HepG2 (cell line): ENCODE measurements around the gene CLDN15. TPM values are rescaled to one million over a fixed set of nuclear protein-coding genes. Genes with fewer than 3 reads are reported as not detected.

Source experiments
- ATAC-seq: fragments of 200-7000 bp; cut with Tn5 transposase; 3 replicates; pipeline ENCODE4 v1.9.1; 2020; ENCODE audit warnings: mild to moderate bottlenecking, moderate library complexity
- BruUV-seq: library from RNA; stranded (reverse); fragments of 400-500 nt; replicated peaks from 2 replicates; lab custom pipeline; 2021; lab: Mats Ljungman, UMichigan
- CTCF ChIA-PET: fragments of 300-600 bp; formaldehyde crosslinking; extraction: SDS; loops from one replicate; lab custom pipeline; 2021; ENCODE audit warnings: low total read pairs, inconsistent platforms, low intra/inter-chr PET ratio; lab: Yijun Ruan, JAX
- POLR2A ChIA-PET: fragments of 350-600 bp; sonication (Branson Sonifier 250); formaldehyde crosslinking; loops from one replicate; lab custom pipeline; 2020; ENCODE audit warnings: antibody characterized with exemption, inconsistent platforms; lab: Yijun Ruan, JAX
- DNase-seq: peaks from one replicate; pipeline ENCODE4 v3.0.0-alpha.2; 2015; ENCODE audit warnings: low spot score
- FAIRE-seq: peaks from 3 replicates; lab custom pipeline; 2011; peaks lifted over from hg19 to GRCh38; lab: Jason Lieb, UNC
- H2AFZ ChIP-seq: one replicate; pipeline ENCODE4 v1.6.1; 2011; ENCODE audit warnings: low read length, inconsistent platforms
- H3K27ac ChIP-seq: fragments of 300-600 bp; 3 replicates; pipeline ENCODE4 v1.8.0; 2011; ENCODE audit warnings: mixed run types, mild to moderate bottlenecking, mixed read lengths, low read length, inconsistent platforms; ENCODE audit not compliant: insufficient read depth; ENCODE audit errors: extremely low read length
- H3K27me3 ChIP-seq, 2 experiments: fragments of 200-600 bp in 1 of 2; 2 replicates in 1 of 2; 3 replicates in 1 of 2; pipeline versions ENCODE4 v1.6.0 to v1.8.0; 2011; ENCODE audit warnings: low read length in 2 of 2, mild to moderate bottlenecking in 2 of 2, moderate library complexity in 2 of 2, inconsistent platforms in 1 of 2; ENCODE audit not compliant: insufficient read depth in 2 of 2, control insufficient read depth in 1 of 2
- H3K36me3 ChIP-seq, 2 experiments: fragments of 200-600 bp in 1 of 2; replicated peaks in 1 of 2; 2 replicates in 1 of 2; 3 replicates in 1 of 2; pipeline versions ENCODE4 v1.5.1 to v1.8.0; 2011; ENCODE audit warnings: low read length in 2 of 2, inconsistent platforms in 1 of 2; ENCODE audit not compliant: insufficient read depth in 2 of 2, control insufficient read depth in 1 of 2
- H3K4me1 ChIP-seq: 2 replicates; pipeline ENCODE4 v1.5.1; 2012; ENCODE audit warnings: low read length, inconsistent platforms; ENCODE audit not compliant: insufficient read depth
- H3K4me2 ChIP-seq: 2 replicates; pipeline ENCODE4 v1.6.0; 2011; ENCODE audit warnings: low read depth, low read length, inconsistent platforms
- H3K4me3 ChIP-seq, 3 experiments: fragments of 200-600 bp in 1 of 3; sonication (generic), shearing (Covaris generic) in 1 of 3; replicated peaks in 1 of 3; 2 replicates each; pipeline ENCODE4 v1.5.1; 2011 to 2016; ENCODE audit warnings: low read length in 3 of 3, inconsistent platforms in 2 of 3, low read depth in 2 of 3, mild to moderate bottlenecking in 2 of 3, control low read depth in 1 of 3, mixed read lengths in 1 of 3; ENCODE audit not compliant: insufficient read depth in 1 of 3
- H3K79me2 ChIP-seq: one replicate; pipeline ENCODE4 v1.6.1; 2011; ENCODE audit warnings: low read length, inconsistent platforms; ENCODE audit not compliant: insufficient read depth
- H3K9ac ChIP-seq: 2 replicates; pipeline ENCODE4 v1.6.0; 2011; ENCODE audit warnings: mild to moderate bottlenecking, low read depth, low read length, inconsistent platforms; ENCODE audit not compliant: insufficient read depth
- H3K9me3 ChIP-seq: 2 replicates; pipeline ENCODE4 v1.5.1; 2012; ENCODE audit warnings: mild to moderate bottlenecking, low read length
- H4K20me1 ChIP-seq: 2 replicates; pipeline ENCODE4 v1.6.0; 2011; ENCODE audit warnings: inconsistent platforms, mild to moderate bottlenecking, low read length, moderate library complexity; ENCODE audit not compliant: insufficient read depth
- ARNT2 ChIP-seq: sonication (generic); formaldehyde crosslinking; IDR thresholded peaks from 2 replicates; pipeline ENCODE4 v1.8.0; 2022; ENCODE audit warnings: mild to moderate bottlenecking, low read depth, missing genetic modification reagents, moderate library complexity
- HMGA1 ChIP-seq: sonication (generic); formaldehyde crosslinking; conservative IDR thresholded peaks from 2 replicates; pipeline ENCODE4 v1.4.0; 2020; ENCODE audit warnings: missing genetic modification reagents
- MED8 ChIP-seq: sonication (generic); formaldehyde crosslinking; IDR thresholded peaks from 2 replicates; pipeline ENCODE4 v1.8.1; 2023; ENCODE audit warnings: mild to moderate bottlenecking, missing genetic modification reagents; ENCODE audit not compliant: insufficient replicate concordance
- NFRKB ChIP-seq: fragments of 450-650 bp; IDR thresholded peaks from 2 replicates; pipeline ENCODE4 v1.6.1; 2017
- NR2C2 ChIP-seq: sonication (generic); formaldehyde crosslinking; IDR thresholded peaks from 2 replicates; pipeline ENCODE4 v1.4.0; 2020; ENCODE audit warnings: missing genetic modification reagents, mild to moderate bottlenecking, moderate library complexity, borderline replicate concordance
- PHF21A ChIP-seq: sonication (generic); formaldehyde crosslinking; IDR thresholded peaks from 2 replicates; pipeline ENCODE4 v1.5.0; 2020; ENCODE audit warnings: mild to moderate bottlenecking, missing genetic modification reagents
- RXRB ChIP-seq: IDR thresholded peaks from 2 replicates; pipeline ENCODE4 v1.6.1; 2016; ENCODE audit warnings: borderline replicate concordance, missing genetic modification reagents, missing compliant biosample characterization
- SUZ12 ChIP-seq: fragments of 150-350 bp; IDR thresholded peaks from 2 replicates; pipeline ENCODE4 v1.6.1; 2014; ENCODE audit warnings: low read depth, low read length
- U2AF2 ChIP-seq: fragments of 200-400 bp; formaldehyde crosslinking; IDR thresholded peaks from 2 replicates; pipeline ENCODE4 v1.6.1; 2017; ENCODE audit warnings: low read depth, mild to moderate bottlenecking, low read length
- ZFP37 ChIP-seq: sonication (generic); formaldehyde crosslinking; IDR thresholded peaks from 2 replicates; pipeline ENCODE4 v1.4.0; 2020; ENCODE audit warnings: missing genetic modification reagents, borderline replicate concordance
- ZFP82 ChIP-seq: sonication (generic); formaldehyde crosslinking; IDR thresholded peaks from 2 replicates; pipeline ENCODE4 v1.5.1; 2020; ENCODE audit warnings: mild to moderate bottlenecking, missing genetic modification reagents, borderline replicate concordance
- ZNF207 ChIP-seq: fragments of 450-650 bp; IDR thresholded peaks from 2 replicates; pipeline ENCODE4 v1.6.1; 2016; ENCODE audit warnings: antibody characterized with exemption, borderline replicate concordance
- ZNF235 ChIP-seq: sonication (generic); formaldehyde crosslinking; IDR thresholded peaks from 2 replicates; pipeline ENCODE4 v1.8.1; 2023; ENCODE audit warnings: mild to moderate bottlenecking, missing genetic modification reagents, borderline replicate concordance
- WGBS: methylation state at CpG from one replicate; pipeline ENCODE4 v1.1.6; 2017; ENCODE audit warnings: low lambda C conversion rate; 5-methylcytosine and 5-hydroxymethylcytosine counted together
- in situ Hi-C: cut with HindIII; loops from 2 replicates; pipeline ENCODE4 v1.10.0; 2017; ENCODE audit warnings: low pct_unique_long_range_greater_than_20kb; ENCODE audit not compliant: extremely low pct_ligation_motif_present
- intact Hi-C: fragments of 100-400 bp; cut with micrococcal nuclease; formaldehyde crosslinking; loops from one replicate; pipeline ENCODE4 v1.10.0; 2022; ENCODE audit not compliant: unreplicated experiment
- polyA plus RNA-seq, 8 experiments: library from polyadenylated mRNA; depleted of rRNA in 3 of 8; stranded (reverse) in 7 of 8; unstranded in 1 of 8; fragments of >200 nt; fragmentation: Illumina TruSeq in 4 of 8; extraction: Trizol in 4 of 8; gene quantifications; 2 replicates each; pipeline versions ENCODE4 v1.2.1 to v1.2.3, GENCODE V29; 2011 to 2016; ENCODE audit warnings: low read depth in 4 of 8, missing spikeins in 1 of 8, mixed read lengths in 1 of 8; ENCODE audit not compliant: insufficient read depth in 1 of 8
- total RNA-seq, 5 experiments: library from RNA; depleted of rRNA; stranded (reverse); fragments of >200 nt; fragmentation: Illumina TruSeq; extraction: Trizol; gene quantifications; 2 replicates each; pipeline ENCODE4 v1.2.3, GENCODE V29; 2016; ENCODE audit warnings: low read depth in 1 of 5
- TF ChIP-seq, protein P1 (sequence below), 2 experiments: IDR thresholded peaks; 2 replicates each; pipeline ENCODE4 v1.6.1; 2011 to 2012; ENCODE audit warnings: low read length in 2 of 2, borderline replicate concordance in 1 of 2, low read depth in 1 of 2, mild to moderate bottlenecking in 1 of 2, moderate library complexity in 1 of 2
- TF ChIP-seq, protein P2 (sequence below): sonication (generic); formaldehyde crosslinking; IDR thresholded peaks from 2 replicates; pipeline ENCODE4 v1.8.0; 2022; ENCODE audit warnings: missing genetic modification reagents, low read depth, mild to moderate bottlenecking, borderline replicate concordance
- TF ChIP-seq, protein P3 (sequence below): sonication (generic); formaldehyde crosslinking; IDR thresholded peaks from 2 replicates; pipeline ENCODE4 v1.4.0; 2020; ENCODE audit warnings: missing genetic modification reagents
- TF ChIP-seq, protein P4 (sequence below): sonication (generic); formaldehyde crosslinking; conservative IDR thresholded peaks from 2 replicates; pipeline ENCODE4 v1.4.0; 2020; ENCODE audit warnings: missing genetic modification reagents

CLDN15 gene
- total and polyA plus RNA-seq, 2 of the 13 experiments (the other 11 are each of a cell fraction or from before 2014, with no cell fraction given): 7.1 to 17.8 TPM

DNA sequence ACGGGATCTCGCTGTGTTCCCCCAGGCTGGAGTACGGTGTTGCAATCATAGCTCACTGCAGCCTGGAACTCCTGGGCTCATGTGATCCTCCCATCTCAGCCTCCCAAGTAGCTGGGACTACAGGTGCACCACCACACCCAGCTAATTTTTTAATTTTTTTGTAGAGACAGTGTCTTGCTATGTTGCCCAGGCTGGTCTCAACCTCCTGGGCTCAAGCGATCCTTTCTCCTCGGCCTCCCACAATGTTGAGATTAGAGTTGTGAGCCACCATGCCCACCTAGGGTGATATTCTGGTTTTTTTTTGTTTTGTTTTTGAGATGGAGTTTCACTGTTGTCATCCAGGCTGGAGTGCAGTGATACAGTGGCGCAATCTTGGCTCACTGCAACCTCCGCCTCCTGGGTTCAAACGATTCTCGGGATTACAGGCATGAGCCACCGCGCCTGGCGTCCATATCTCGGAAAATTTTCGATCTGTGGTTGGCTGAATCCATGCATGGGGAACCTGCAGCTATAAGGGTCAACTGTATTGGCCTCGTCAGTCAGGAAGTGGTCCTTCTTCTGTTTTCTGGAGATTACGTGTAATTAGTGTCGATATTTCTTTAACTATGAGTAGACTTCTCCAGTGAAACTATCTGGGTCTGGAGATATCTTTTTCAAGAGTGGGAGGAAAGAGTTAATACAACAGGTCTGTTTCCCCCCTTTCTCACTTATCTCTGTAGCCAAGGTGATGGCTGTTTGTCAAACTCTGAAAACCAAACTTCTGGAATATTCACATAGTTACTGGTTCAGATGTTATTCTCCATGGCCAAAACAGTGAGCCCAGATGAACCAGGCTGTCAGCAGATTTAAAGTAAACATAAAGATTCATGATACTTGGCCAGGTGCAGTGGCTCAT, 28.3 kb upstream of the CLDN15 start:
- CTCF ChIA-PET: no interaction called here
- Histone ChIP-seq H3K4me2 (no peak overlapping the region), H3K27ac (no peak overlapping the region), H3K4me3 (no peak overlapping the region), H4K20me1 (no peaks in the 10 kb centered on the region), H3K9me3 (no peaks in the 10 kb centered on the region), H3K79me2 (no peaks in the 10 kb centered on the region), H2AFZ (no peak overlapping the region), H3K4me1 (no peaks in the 10 kb centered on the region), H3K36me3 (no peaks in the 10 kb centered on the region), H3K27me3 (peaks cover 0 to 4% of the 10 kb centered on the region in 2 experiments; a peak in 1 of 5 replicates), H3K9ac (no peak overlapping the region)
- intact Hi-C loops: no loop called here
- DNase-seq (no peak), ATAC-seq (no peak), FAIRE-seq (no peak)
- POLR2A ChIA-PET: no interaction called here
- BruUV-seq: no TSS peak
- in situ Hi-C loops: no loop called here
- 59% methylated on average over 17 of the region's 17 CpGs for WGBS
- TF ChIP-seq NFRKB (no peak), MED8 (no peak), ZFP37 (CRISPR knock-in tag) (no peak), NR2C2 (CRISPR knock-in tag) (no peak), ARNT2 (CRISPR knock-in tag) (no peak), ZNF207 (no peak), PHF21A (CRISPR knock-in tag) (no peak), ZFP82 (no peak), SUZ12 (no peak), ZNF235 (CRISPR knock-in tag) (no peak), RXRB (CRISPR knock-in tag) (no peak), HMGA1 (CRISPR knock-in tag) (no peak), U2AF2 (no peak)
- TF ChIP-seq, protein P1, sequence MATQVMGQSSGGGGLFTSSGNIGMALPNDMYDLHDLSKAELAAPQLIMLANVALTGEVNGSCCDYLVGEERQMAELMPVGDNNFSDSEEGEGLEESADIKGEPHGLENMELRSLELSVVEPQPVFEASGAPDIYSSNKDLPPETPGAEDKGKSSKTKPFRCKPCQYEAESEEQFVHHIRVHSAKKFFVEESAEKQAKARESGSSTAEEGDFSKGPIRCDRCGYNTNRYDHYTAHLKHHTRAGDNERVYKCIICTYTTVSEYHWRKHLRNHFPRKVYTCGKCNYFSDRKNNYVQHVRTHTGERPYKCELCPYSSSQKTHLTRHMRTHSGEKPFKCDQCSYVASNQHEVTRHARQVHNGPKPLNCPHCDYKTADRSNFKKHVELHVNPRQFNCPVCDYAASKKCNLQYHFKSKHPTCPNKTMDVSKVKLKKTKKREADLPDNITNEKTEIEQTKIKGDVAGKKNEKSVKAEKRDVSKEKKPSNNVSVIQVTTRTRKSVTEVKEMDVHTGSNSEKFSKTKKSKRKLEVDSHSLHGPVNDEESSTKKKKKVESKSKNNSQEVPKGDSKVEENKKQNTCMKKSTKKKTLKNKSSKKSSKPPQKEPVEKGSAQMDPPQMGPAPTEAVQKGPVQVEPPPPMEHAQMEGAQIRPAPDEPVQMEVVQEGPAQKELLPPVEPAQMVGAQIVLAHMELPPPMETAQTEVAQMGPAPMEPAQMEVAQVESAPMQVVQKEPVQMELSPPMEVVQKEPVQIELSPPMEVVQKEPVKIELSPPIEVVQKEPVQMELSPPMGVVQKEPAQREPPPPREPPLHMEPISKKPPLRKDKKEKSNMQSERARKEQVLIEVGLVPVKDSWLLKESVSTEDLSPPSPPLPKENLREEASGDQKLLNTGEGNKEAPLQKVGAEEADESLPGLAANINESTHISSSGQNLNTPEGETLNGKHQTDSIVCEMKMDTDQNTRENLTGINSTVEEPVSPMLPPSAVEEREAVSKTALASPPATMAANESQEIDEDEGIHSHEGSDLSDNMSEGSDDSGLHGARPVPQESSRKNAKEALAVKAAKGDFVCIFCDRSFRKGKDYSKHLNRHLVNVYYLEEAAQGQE (IDR thresholded peaks at IDR 0.05; ENCODE audit: borderline replicate concordance in 1 of 2, low read depth in 1 of 2, low read length in 2 of 2): no peak
- TF ChIP-seq, protein P2, sequence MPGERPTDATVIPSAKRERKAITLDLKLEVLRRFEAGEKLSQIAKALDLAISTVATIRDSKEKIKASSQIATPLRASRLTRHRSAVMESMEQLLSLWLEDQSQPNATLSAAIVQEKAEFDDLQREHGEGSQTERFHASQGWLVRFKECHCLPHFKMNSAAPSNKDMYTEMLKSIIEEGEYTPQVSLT: no peak
- TF ChIP-seq, protein P3, sequence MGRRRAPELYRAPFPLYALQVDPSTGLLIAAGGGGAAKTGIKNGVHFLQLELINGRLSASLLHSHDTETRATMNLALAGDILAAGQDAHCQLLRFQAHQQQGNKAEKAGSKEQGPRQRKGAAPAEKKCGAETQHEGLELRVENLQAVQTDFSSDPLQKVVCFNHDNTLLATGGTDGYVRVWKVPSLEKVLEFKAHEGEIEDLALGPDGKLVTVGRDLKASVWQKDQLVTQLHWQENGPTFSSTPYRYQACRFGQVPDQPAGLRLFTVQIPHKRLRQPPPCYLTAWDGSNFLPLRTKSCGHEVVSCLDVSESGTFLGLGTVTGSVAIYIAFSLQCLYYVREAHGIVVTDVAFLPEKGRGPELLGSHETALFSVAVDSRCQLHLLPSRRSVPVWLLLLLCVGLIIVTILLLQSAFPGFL (CRISPR knock-in tag): no peak
- TF ChIP-seq, protein P4, sequence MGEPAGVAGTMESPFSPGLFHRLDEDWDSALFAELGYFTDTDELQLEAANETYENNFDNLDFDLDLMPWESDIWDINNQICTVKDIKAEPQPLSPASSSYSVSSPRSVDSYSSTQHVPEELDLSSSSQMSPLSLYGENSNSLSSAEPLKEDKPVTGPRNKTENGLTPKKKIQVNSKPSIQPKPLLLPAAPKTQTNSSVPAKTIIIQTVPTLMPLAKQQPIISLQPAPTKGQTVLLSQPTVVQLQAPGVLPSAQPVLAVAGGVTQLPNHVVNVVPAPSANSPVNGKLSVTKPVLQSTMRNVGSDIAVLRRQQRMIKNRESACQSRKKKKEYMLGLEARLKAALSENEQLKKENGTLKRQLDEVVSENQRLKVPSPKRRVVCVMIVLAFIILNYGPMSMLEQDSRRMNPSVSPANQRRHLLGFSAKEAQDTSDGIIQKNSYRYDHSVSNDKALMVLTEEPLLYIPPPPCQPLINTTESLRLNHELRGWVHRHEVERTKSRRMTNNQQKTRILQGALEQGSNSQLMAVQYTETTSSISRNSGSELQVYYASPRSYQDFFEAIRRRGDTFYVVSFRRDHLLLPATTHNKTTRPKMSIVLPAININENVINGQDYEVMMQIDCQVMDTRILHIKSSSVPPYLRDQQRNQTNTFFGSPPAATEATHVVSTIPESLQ (CRISPR knock-in tag): no peak
